NB4 (cell line): ENCODE results near the gene PIK3AP1.

Source experiments
- CTCF ChIP-seq: IDR thresholded peaks from one replicate; pipeline ENCODE4 v1.5.1; 2012; ENCODE audit warnings: low read depth, low read length
- POLR2A ChIP-seq: IDR thresholded peaks from 2 replicates; pipeline ENCODE4 v1.6.1; 2011; ENCODE audit warnings: mild to moderate bottlenecking; ENCODE audit not compliant: insufficient read length; ENCODE audit errors: extremely low read depth

GRCh38 chr10:96573036-96573435, 147.3 kb downstream of the PIK3AP1 start:
- no peak for TF ChIP-seq CTCF
- no peak for TF ChIP-seq POLR2A
